HEK293T (cell line): ENCODE measurements around the gene AKT3.

ENCODE experiments used
- CTCF ChIA-PET: fragments of 350-600 bp; formaldehyde crosslinking; extraction: SDS; loops from one replicate; lab custom pipeline; 2021; ENCODE audit warnings: antibody characterized with exemption, inconsistent platforms; lab: Yijun Ruan, JAX
- POLR2A ChIA-PET: fragments of 350-600 bp; formaldehyde crosslinking; extraction: SDS; loops from one replicate; lab custom pipeline; 2020; ENCODE audit warnings: antibody characterized with exemption, inconsistent platforms; lab: Yijun Ruan, JAX
- DNase-seq: peaks from one replicate; pipeline ENCODE4 v3.0.0; 2012; ENCODE audit warnings: mixed read lengths; ENCODE audit errors: extremely low spot score
- ARNT ChIP-seq: fragments of 450-650 bp; IDR thresholded peaks from 2 replicates; pipeline ENCODE4 v1.6.1; 2017; ENCODE audit warnings: mild to moderate bottlenecking
- BHLHE40 ChIP-seq: fragments of 450-650 bp; IDR thresholded peaks from 2 replicates; pipeline ENCODE4 v1.6.1; 2016; ENCODE audit warnings: mild to moderate bottlenecking, moderate library complexity, borderline replicate concordance
- CTBP1 ChIP-seq: fragments of 450-650 bp; IDR thresholded peaks from 2 replicates; pipeline ENCODE4 v1.6.1; 2016; ENCODE audit warnings: borderline replicate concordance
- ELF4 ChIP-seq: fragments of 450-650 bp; IDR thresholded peaks from 2 replicates; pipeline ENCODE4 v1.6.1; 2017; ENCODE audit warnings: antibody characterized with exemption
- FOXA1 ChIP-seq: fragments of 450-650 bp; IDR thresholded peaks from 2 replicates; pipeline ENCODE4 v1.6.1; 2016; ENCODE audit warnings: mild to moderate bottlenecking
- FOXK2 ChIP-seq: fragments of 450-650 bp; IDR thresholded peaks from 2 replicates; pipeline ENCODE4 v1.6.1; 2016; ENCODE audit warnings: mild to moderate bottlenecking
- FOXM1 ChIP-seq: fragments of 450-650 bp; IDR thresholded peaks from 2 replicates; pipeline ENCODE4 v1.6.1; 2017; ENCODE audit warnings: mild to moderate bottlenecking, borderline replicate concordance
- HDGF ChIP-seq: fragments of 450-650 bp; IDR thresholded peaks from 2 replicates; pipeline ENCODE4 v1.6.1; 2017; ENCODE audit warnings: antibody characterized with exemption, borderline replicate concordance
- L3MBTL2 ChIP-seq: fragments of 450-650 bp; conservative IDR thresholded peaks from 2 replicates; pipeline ENCODE4 v1.6.1; 2016; ENCODE audit warnings: mild to moderate bottlenecking
- LEF1 ChIP-seq: fragments of 450-650 bp; IDR thresholded peaks from 2 replicates; pipeline ENCODE4 v1.6.1; 2017; ENCODE audit warnings: mild to moderate bottlenecking, borderline replicate concordance
- NFRKB ChIP-seq: fragments of 450-650 bp; IDR thresholded peaks from 2 replicates; pipeline ENCODE4 v1.6.1; 2016; ENCODE audit warnings: mild to moderate bottlenecking, moderate library complexity
- SP1 ChIP-seq: fragments of 450-650 bp; IDR thresholded peaks from 2 replicates; pipeline ENCODE4 v1.6.1; 2017
- SUZ12 ChIP-seq: fragments of 450-650 bp; IDR thresholded peaks from 2 replicates; pipeline ENCODE4 v1.6.1; 2016; ENCODE audit warnings: mild to moderate bottlenecking
- TARDBP ChIP-seq: fragments of 450-650 bp; IDR thresholded peaks from 2 replicates; pipeline ENCODE4 v1.6.1; 2016
- ZNF384 ChIP-seq: fragments of 450-650 bp; IDR thresholded peaks from 2 replicates; pipeline ENCODE4 v1.6.1; 2016
- TF ChIP-seq, protein P1 (sequence below): fragments of 450-650 bp; IDR thresholded peaks from 2 replicates; pipeline ENCODE4 v1.6.1; 2016

AKT3 gene

DNA sequence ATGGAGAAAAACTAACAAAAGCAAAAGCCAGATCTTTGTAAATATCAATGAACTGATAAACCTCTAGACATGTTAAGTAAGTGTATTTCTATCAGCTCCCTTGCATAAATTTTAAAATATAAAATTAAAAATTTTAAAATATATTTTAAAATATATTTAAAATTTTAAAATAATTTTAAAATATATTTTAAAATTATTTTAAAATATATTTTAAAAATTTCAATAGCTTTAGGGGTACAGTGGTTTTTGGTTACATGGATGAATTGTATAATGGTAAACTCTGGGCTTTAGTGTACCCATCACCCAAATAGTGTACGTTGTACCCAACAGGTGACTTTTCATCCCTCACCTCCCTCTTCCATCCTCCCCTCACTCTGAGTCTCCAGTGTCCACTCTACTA lies 315.0 kb downstream of the AKT3 start:
- DNase-seq: no peak
- POLR2A ChIA-PET: no interaction called here
- no peak for TF ChIP-seq FOXK2
- no peak for TF ChIP-seq ARNT
- TF ChIP-seq LEF1: no peak
- TF ChIP-seq CTBP1: no peak
- no peak for TF ChIP-seq FOXA1
- TF ChIP-seq NFRKB: no peak
- TF ChIP-seq SUZ12: no peak
- no peak for TF ChIP-seq SP1
- no peak for TF ChIP-seq L3MBTL2
- TF ChIP-seq ELF4: no peak
- no peak for TF ChIP-seq BHLHE40
- TF ChIP-seq FOXM1: no peak
- no peak for TF ChIP-seq ZNF384
- TF ChIP-seq TARDBP: no peak
- TF ChIP-seq, protein P1, sequence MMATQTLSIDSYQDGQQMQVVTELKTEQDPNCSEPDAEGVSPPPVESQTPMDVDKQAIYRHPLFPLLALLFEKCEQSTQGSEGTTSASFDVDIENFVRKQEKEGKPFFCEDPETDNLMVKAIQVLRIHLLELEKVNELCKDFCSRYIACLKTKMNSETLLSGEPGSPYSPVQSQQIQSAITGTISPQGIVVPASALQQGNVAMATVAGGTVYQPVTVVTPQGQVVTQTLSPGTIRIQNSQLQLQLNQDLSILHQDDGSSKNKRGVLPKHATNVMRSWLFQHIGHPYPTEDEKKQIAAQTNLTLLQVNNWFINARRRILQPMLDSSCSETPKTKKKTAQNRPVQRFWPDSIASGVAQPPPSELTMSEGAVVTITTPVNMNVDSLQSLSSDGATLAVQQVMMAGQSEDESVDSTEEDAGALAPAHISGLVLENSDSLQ: no peak
- no peak for TF ChIP-seq HDGF
- CTCF ChIA-PET: interaction anchor here (0.6 kb wide), 1 partner anchor 241 kb away, joined by 3 read pairs; no protein-coding TSS in a partner anchor

DNA sequence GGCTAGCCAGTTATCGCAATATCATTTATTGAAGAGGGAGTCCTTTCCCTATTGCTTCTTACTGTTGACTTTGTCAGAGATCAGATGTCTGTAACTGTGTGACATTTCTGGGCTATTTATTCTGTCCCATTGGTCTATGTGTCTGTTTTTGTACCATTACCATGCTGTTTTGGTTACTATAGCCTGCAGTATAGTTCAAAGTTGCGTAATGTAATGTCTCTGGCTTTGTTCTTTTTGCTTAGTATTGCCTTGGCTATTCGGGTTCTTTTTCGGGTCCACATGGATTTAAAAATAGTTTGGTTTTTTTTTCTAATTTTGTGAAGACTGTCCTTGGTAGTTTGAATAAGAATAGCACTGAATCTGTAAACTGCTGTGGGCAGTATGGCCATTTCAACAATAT lies 320.5 kb downstream of the AKT3 start:
- TF ChIP-seq SP1 (no peak), HDGF (no peak), ELF4 (no peak), BHLHE40 (no peak), TARDBP (no peak), L3MBTL2 (no peak), FOXA1 (no peak)
- TF ChIP-seq, protein P1: no peak
- ChIA-PET POLR2A (no interaction called here), CTCF (no interaction called here)
- no peak for DNase-seq

DNA sequence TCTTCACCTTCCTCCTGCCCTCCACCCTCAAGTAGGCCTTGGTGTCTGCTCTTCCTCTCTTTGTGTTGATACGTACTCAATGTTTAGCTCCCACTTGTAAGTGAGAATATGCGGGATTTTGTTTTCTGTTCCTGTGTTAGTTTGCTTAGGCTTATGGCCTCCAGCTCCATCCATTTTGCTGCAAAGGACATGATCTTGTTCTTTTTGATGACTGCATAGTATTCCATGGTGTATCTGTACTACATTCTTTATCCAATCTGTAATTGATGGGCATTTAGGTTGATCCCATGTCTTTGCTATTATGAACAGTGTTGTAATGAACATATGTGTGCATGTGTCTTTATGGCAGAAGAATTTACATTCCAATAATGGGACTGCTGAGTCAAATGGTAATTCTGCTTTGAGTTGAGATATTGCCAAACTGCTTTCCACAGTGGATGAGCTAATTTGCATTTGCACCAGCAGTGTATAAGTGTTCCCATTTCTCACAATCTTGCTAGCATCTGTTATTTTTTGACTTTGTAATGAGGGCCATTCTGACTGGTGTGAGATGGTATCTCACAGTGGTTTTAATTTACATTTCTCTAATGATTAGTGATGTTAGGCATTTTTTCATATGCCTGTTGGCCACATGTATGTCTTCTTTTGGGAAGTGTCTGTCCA lies 321.5 kb downstream of the AKT3 start:
- TF ChIP-seq LEF1: no peak
- TF ChIP-seq NFRKB: no peak
- TF ChIP-seq FOXK2: no peak
- TF ChIP-seq SUZ12: no peak
- TF ChIP-seq FOXA1: no peak
- no peak for TF ChIP-seq TARDBP
- ChIA-PET POLR2A (no interaction called here), CTCF (interaction anchor here (0.6 kb wide), 1 partner anchor 651 kb away, joined by 4 read pairs; no protein-coding TSS in a partner anchor)
- DNase-seq: no peak

DNA sequence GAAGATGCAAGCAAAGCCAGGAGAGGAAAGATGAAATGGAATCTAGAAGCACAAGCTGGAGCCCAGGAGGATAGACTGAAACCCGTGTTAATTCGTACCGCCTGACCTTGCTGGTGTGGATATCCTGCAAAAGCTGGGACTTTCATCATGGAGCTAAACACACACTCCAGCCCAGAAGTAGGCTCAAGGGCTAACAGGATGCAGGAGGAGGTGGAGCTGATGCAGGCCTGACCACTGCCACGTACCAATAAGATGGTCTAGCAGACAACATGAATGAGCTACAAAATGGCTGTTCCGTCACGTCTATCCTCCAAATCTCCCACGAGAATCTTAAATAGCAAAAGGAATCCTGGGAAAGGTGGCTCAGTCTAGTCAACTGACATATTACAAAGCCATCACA lies 323.9 kb downstream of the AKT3 start:
- no peak for DNase-seq
- TF ChIP-seq FOXA1 (no peak), ELF4 (no peak), L3MBTL2 (no peak)
- POLR2A ChIA-PET: no interaction called here
- CTCF ChIA-PET: no interaction called here

DNA sequence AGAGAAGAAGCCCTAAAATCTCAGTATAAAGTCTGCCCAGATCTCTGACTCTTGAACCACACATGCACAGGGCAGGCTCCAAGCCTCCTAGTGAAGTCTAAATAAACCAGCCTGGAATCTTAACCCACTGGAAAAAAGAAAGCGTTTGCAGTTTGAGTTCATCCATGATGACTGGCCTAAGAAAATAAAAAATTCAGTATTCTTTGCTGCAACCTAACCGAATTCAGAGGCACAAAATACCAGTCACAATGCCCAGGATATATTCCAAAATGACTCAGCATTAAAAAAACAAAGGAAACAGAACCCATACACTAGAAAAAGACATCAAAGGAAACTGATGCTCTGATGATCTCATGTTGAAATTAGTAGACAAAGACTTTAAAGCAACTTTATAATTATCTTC lies 325.0 kb downstream of the AKT3 start:
- CTCF ChIA-PET: no interaction called here
- TF ChIP-seq FOXA1: no peak
- TF ChIP-seq TARDBP: no peak
- no peak for TF ChIP-seq ARNT
- TF ChIP-seq ZNF384: no peak
- no peak for TF ChIP-seq HDGF
- TF ChIP-seq SUZ12: no peak
- no peak for TF ChIP-seq ELF4
- no peak for TF ChIP-seq LEF1
- no peak for TF ChIP-seq SP1
- TF ChIP-seq CTBP1: no peak
- TF ChIP-seq, protein P1: no peak
- TF ChIP-seq BHLHE40: no peak
- no peak for TF ChIP-seq FOXK2
- no peak for DNase-seq
- POLR2A ChIA-PET: no interaction called here

DNA sequence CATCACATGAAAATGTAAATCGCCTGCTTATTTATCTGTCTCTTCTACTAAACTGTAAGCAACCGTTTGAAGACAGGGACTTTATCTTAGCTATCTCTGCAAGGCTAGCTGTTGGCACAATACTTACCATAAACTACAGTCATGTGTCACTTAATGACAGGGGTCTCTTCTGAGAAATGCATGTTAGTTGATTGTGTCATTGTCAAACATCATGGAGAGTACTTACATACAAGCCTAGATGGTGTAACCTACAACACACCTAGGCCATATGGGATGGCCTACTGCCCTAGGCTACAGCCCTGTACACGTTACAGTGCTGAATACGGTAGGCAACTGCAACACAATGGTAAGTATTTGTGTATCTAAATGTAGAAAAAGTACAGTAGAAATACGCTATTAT lies 326.3 kb downstream of the AKT3 start:
- CTCF ChIA-PET: no interaction called here
- no peak for DNase-seq
- POLR2A ChIA-PET: no interaction called here
- no peak for TF ChIP-seq HDGF
- TF ChIP-seq SUZ12: no peak
- no peak for TF ChIP-seq NFRKB
- TF ChIP-seq BHLHE40: no peak
- no peak for TF ChIP-seq LEF1
- no peak for TF ChIP-seq TARDBP
- TF ChIP-seq CTBP1: no peak
- no peak for TF ChIP-seq SP1
- no peak for TF ChIP-seq ELF4
- TF ChIP-seq ZNF384: no peak
